ENCODE data around the gene HRAS.
"Not testable (repeated sequence)": the region's sequence is repeated elsewhere in the genome, so short reads cannot be mapped to it uniquely, and the experiment has no call there.

HRAS gene

GRCh38 chr11:534396-535209 is 773 bp downstream of the HRAS start:
- DNase-seq (ENCODE audit: extremely low read depth in 1 of 2, low read depth in 1 of 2): no peak

- DNase-seq (ENCODE audit: extremely low read depth in 1 of 2, low read depth in 1 of 2): no peak
Observed at GRCh38 chr11:533586-534395, 1.6 kb downstream of the HRAS start.

- DNase-seq (ENCODE audit: extremely low read depth in 1 of 2, low read depth in 1 of 2): no peak
Observed at GRCh38 chr11:532986-533585, 2.3 kb downstream of the HRAS start.

- DNase-seq (ENCODE audit: extremely low read depth in 1 of 2, low read depth in 1 of 2): no peak
Observed at GRCh38 chr11:532527-532985, 2.8 kb downstream of the HRAS start.

GRCh38 chr11:531919-532526 is 3.4 kb downstream of the HRAS start:
- no peak for DNase-seq (ENCODE audit: extremely low read depth in 1 of 2, low read depth in 1 of 2)

- no peak for DNase-seq (ENCODE audit: extremely low read depth in 1 of 2, low read depth in 1 of 2)
Observed at GRCh38 chr11:530960-531831, 4.2 kb downstream of the HRAS start.

GRCh38 chr11:529728-530411 is 5.5 kb downstream of the HRAS start:
- DNase-seq (ENCODE audit: extremely low read depth in 1 of 2, low read depth in 1 of 2): no peak

- DNase-seq (ENCODE audit: extremely low read depth in 1 of 2, low read depth in 1 of 2): no peak
Observed at GRCh38 chr11:528815-529727, 6.3 kb downstream of the HRAS start.

- DNase-seq (ENCODE audit: extremely low read depth in 1 of 2, low read depth in 1 of 2): no peak
Observed at GRCh38 chr11:528166-528814, 7.1 kb downstream of the HRAS start.

GRCh38 chr11:526192-526591 is 9.2 kb downstream of the HRAS start:
- no peak for DNase-seq (ENCODE audit: extremely low read depth in 1 of 2, low read depth in 1 of 2)

- no peak for DNase-seq (ENCODE audit: extremely low read depth in 1 of 2, low read depth in 1 of 2)
Observed at GRCh38 chr11:521177-521688, 14.1 kb downstream of the HRAS start.

GRCh38 chr11:520428-521176 is 14.8 kb downstream of the HRAS start:
- DNase-seq (ENCODE audit: extremely low read depth in 1 of 2, low read depth in 1 of 2): no peak

- peak; percentile 59 to 82 for DNase-seq (ENCODE audit: extremely low read depth in 1 of 2, low read depth in 1 of 2)
Observed at GRCh38 chr11:518463-519202, 16.7 kb downstream of the HRAS start.

- DNase-seq (ENCODE audit: extremely low read depth in 1 of 2, low read depth in 1 of 2): not testable (repeated sequence)
Observed at GRCh38 chr11:516918-517685, 18.3 kb downstream of the HRAS start.

GRCh38 chr11:516400-516799 is 19.0 kb downstream of the HRAS start:
- DNase-seq (ENCODE audit: extremely low read depth in 1 of 2, low read depth in 1 of 2): no peak

GRCh38 chr11:515131-515530 is 20.2 kb downstream of the HRAS start:
- DNase-seq (ENCODE audit: extremely low read depth in 1 of 2, low read depth in 1 of 2): no peak
